Hepatocyte (in vitro differentiated cells): ENCODE data around the gene TIE1.

Source experiments
- EZH2 ChIP-seq: fragments of 200-600 bp; sonication (generic); IDR thresholded peaks from 2 replicates; pipeline ENCODE4 v1.6.1; 2016; ENCODE audit warnings: antibody characterized with exemption, mild to moderate bottlenecking, borderline replicate concordance
- TF ChIP-seq, protein P1 (sequence below): fragments of 200-600 bp; sonication (generic); IDR thresholded peaks from 2 replicates; pipeline ENCODE4 v1.5.1; 2016; ENCODE audit warnings: antibody characterized with exemption, mild to moderate bottlenecking; ENCODE audit not compliant: poor library complexity

DNA sequence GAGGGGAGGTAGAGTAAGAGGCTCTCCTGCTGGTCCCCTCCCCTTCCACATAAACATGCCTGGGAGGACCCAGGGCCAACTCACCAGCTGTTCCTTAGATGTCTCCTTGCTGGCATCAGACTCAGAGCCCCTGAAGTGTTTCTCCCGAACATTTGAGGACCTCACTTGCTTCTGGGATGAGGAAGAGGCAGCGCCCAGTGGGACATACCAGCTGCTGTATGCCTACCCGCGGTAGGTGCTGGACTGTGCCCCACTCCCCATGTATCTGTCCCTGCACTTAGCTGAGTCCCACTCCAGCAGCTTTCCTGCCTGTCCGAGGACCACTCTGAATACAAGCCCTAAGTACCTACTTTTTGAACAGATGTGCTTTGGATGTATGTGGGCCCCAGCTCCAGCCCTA, 37.2 kb downstream of the TIE1 start:
- TF ChIP-seq, protein P1, sequence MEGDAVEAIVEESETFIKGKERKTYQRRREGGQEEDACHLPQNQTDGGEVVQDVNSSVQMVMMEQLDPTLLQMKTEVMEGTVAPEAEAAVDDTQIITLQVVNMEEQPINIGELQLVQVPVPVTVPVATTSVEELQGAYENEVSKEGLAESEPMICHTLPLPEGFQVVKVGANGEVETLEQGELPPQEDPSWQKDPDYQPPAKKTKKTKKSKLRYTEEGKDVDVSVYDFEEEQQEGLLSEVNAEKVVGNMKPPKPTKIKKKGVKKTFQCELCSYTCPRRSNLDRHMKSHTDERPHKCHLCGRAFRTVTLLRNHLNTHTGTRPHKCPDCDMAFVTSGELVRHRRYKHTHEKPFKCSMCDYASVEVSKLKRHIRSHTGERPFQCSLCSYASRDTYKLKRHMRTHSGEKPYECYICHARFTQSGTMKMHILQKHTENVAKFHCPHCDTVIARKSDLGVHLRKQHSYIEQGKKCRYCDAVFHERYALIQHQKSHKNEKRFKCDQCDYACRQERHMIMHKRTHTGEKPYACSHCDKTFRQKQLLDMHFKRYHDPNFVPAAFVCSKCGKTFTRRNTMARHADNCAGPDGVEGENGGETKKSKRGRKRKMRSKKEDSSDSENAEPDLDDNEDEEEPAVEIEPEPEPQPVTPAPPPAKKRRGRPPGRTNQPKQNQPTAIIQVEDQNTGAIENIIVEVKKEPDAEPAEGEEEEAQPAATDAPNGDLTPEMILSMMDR = no peak
- TF ChIP-seq EZH2 = no peak
